Lower leg skin (tissue), 4 donors: ENCODE results near the gene NUMB. TPM values are rescaled to one million over a fixed set of nuclear protein-coding genes. Genes with fewer than 3 reads are reported as not detected.

ENCODE experiments used
- DNase-seq, 2 donors: peaks; one replicate each; pipeline ENCODE4 v3.0.0-alpha.2; 2019; ENCODE audit warnings: low spot score in 2 of 2
- H3K4me3 ChIP-seq: fragments of 200-600 bp; sonication (generic); 2 replicates; pipeline ENCODE4 v1.5.1; 2017; ENCODE audit warnings: mild to moderate bottlenecking, low read depth; ENCODE audit not compliant: poor library complexity, severe bottlenecking
- POLR2A ChIP-seq, 2 donors: fragments of 450-650 bp; IDR thresholded peaks; one replicate each; pipeline ENCODE4 v1.6.1; 2016 to 2017; ENCODE audit warnings: antibody characterized with exemption in 2 of 2, mild to moderate bottlenecking in 1 of 2, moderate library complexity in 1 of 2
- WGBS, 2 donors: methylation state at CpG; one replicate each; pipeline ENCODE4 v1.1.5; 2018; 5-methylcytosine and 5-hydroxymethylcytosine counted together
- intact Hi-C: fragments of 100-400 bp; cut with DNase I; formaldehyde crosslinking; loops from one replicate; pipeline ENCODE4 v1.15.0; 2023; ENCODE audit warnings: low total_unique reads
- total RNA-seq, 4 donors: library from RNA; depleted of rRNA; stranded (reverse); fragments of >200 nt; gene quantifications; one replicate each; pipeline ENCODE4 v1.1.0, GENCODE V29; 2016
- TF ChIP-seq, protein P1 (sequence below), 3 donors: fragments of 450-650 bp; IDR thresholded peaks; one replicate each; pipeline ENCODE4 v1.5.1; 2016; ENCODE audit warnings: antibody characterized with exemption in 3 of 3, mild to moderate bottlenecking in 3 of 3, moderate library complexity in 2 of 3

Gene NUMB
- total RNA-seq, 4 donors from 2014 or later = 30.3 to 69.0 (median 43.2) TPM

DNA sequence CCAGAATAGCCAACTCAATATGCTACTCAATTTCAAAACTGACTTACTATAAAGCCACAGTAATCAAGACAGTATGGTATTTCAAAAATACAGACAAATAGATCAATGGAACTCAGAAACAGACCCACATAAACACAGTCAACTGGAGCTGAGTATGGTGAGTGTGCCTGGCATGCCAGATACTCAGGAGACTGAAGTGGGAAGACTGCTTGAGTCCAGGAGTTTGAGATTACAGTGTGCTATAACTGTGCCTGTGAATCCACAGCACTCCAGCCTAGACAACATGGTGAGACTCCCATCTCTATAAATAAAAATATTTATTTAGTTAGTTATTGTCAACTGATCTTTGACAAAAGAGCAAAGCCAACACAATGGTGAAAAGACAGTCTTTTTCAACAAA, 81.8 kb downstream of the NUMB start:
- intact Hi-C loops = no loop called here
- DNase-seq = no peak
- TF ChIP-seq POLR2A (IDR thresholded peaks at IDR 0.05) = no peak
- TF ChIP-seq, protein P1, sequence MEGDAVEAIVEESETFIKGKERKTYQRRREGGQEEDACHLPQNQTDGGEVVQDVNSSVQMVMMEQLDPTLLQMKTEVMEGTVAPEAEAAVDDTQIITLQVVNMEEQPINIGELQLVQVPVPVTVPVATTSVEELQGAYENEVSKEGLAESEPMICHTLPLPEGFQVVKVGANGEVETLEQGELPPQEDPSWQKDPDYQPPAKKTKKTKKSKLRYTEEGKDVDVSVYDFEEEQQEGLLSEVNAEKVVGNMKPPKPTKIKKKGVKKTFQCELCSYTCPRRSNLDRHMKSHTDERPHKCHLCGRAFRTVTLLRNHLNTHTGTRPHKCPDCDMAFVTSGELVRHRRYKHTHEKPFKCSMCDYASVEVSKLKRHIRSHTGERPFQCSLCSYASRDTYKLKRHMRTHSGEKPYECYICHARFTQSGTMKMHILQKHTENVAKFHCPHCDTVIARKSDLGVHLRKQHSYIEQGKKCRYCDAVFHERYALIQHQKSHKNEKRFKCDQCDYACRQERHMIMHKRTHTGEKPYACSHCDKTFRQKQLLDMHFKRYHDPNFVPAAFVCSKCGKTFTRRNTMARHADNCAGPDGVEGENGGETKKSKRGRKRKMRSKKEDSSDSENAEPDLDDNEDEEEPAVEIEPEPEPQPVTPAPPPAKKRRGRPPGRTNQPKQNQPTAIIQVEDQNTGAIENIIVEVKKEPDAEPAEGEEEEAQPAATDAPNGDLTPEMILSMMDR (IDR thresholded peaks at IDR 0.05) = no peak
- no peak overlapping the region for H3K4me3 ChIP-seq

DNA sequence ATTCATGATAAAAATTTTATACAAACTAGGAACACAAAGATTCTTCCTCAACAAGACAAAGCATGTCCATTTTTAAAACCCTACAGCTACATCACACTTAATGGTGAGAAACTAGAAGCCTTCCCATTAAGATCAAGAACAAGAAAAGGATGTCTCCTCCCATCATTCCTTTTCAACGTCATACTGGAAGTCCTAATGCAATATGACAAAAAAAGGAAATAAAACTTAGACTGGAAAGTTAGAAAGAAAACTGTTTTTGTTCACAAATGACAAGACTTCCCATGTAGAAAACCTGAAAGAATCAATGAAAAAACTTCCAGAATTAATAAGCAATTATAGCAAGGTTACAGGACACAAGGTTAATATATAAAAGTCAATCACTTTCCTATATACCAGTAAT, 82.5 kb downstream of the NUMB start:
- intact Hi-C loops = no loop called here
- no peak for DNase-seq
- H3K4me3 ChIP-seq = no peak overlapping the region
- TF ChIP-seq POLR2A (IDR thresholded peaks at IDR 0.05) = no peak
- WGBS, 2 donors = 67 to 68% methylated on average over 1 of the region's 1 CpG

DNA sequence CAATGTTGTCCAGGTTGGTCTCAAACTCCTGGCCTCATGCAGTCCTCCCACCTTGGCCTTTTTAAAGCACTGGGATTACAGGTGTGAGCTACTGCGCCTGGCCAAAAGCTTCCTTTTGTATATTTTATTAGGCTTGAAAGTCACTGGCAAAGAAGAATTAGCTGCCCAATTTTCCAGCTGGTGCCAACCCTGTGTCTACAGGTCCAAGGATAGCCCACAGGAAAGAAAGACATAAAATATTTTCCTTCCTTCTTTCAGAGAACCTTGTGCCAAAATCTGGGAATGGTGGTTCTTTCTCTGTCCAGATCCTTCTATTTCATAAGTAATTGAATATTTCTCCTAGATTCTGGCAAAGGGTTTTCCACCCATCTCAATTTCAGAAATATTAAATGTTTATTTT, 84.1 kb downstream of the NUMB start:
- intact Hi-C loops = no loop called here
- H3K4me3 ChIP-seq = no peak overlapping the region
- DNase-seq = no peak
- 96 to 100% methylated on average over 1 of the region's 1 CpG for WGBS, 2 donors
- TF ChIP-seq, protein P1 (IDR thresholded peaks at IDR 0.05) = no peak
- no peak for TF ChIP-seq POLR2A (IDR thresholded peaks at IDR 0.05)

DNA sequence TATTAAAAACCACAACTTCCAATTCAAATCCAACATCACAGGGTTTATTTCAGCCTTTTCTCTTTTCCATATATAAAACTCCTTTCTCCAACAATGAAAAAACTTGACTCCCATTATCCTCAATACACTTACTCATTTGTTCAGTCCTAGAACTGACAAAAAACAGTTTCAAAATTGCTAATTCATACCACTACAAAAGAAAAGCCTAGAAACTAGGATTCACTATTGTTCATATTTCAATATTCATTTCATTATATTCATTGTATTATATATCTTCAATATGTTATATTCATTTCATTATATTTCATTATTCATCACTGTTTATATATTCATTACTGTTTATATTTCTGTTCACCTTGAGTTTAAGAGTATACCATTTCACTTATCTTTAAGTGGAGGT, 85.8 kb downstream of the NUMB start:
- H3K4me3 ChIP-seq = no peak overlapping the region
- intact Hi-C loops = no loop called here
- DNase-seq = no peak
- no peak for TF ChIP-seq POLR2A (IDR thresholded peaks at IDR 0.05)
- TF ChIP-seq, protein P1 (IDR thresholded peaks at IDR 0.05) = no peak

DNA sequence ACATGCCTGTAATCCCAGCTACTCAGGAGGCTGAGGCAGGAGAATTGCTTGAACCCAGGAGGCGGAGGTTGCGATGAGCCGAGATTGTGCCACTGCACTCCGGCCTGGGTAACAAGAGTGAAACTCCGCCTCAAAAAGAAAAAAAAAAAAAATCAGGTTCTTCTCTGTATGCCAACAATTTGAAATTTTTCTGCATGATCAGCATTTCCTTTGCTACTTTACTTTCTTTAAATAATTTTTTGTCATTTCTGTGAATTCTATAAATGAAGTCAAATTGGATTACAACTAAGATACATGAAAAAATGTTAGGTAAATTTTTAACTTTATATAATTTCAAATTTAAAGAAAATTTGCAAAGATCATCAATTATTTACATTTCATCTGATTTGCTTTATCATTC, 87.8 kb downstream of the NUMB start:
- WGBS, 2 donors = 86 to 99% methylated on average over 5 of the region's 5 CpGs
- no peak for DNase-seq
- H3K4me3 ChIP-seq = no peak overlapping the region
- intact Hi-C loops = no loop called here
- TF ChIP-seq, protein P1 (IDR thresholded peaks at IDR 0.05) = no peak
- no peak for TF ChIP-seq POLR2A (IDR thresholded peaks at IDR 0.05)

DNA sequence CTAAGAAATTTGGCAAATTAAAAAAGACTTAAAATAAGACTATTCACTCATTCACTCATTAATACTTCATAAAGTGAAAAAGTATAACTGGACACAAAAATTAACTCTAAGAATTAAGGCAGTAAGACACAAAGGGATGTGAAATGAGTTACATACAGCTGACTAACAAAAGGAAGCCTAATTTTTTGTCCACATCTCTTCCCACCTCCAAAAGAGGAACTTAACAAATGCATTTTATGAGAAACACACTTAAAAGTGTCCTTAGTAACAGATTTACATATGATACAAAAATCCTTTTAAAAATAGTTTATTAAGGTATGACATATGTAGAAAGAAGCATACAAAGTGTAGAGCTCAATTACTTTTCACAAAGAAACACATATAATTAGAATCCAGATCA, 88.9 kb downstream of the NUMB start:
- DNase-seq = no peak
- no peak for TF ChIP-seq POLR2A (IDR thresholded peaks at IDR 0.05)
- TF ChIP-seq, protein P1 (IDR thresholded peaks at IDR 0.05) = no peak
- intact Hi-C loops = no loop called here
- H3K4me3 ChIP-seq = no peak overlapping the region
